ENCODE results near the gene PCYT2.

The PCYT2 gene

GRCh38 chr17:81867991-81868673 is 43.1 kb downstream of the PCYT2 start:
- DNase-seq = no peak

- peak; percentile 54 for DNase-seq
Observed at GRCh38 chr17:81867170-81867990, 43.8 kb downstream of the PCYT2 start.

- no peak for DNase-seq
Observed at GRCh38 chr17:81866440-81867169, 44.6 kb downstream of the PCYT2 start.

GRCh38 chr17:81865733-81866439 is 45.3 kb downstream of the PCYT2 start:
- peak; percentile 17 for DNase-seq

GRCh38 chr17:81865358-81865732 is 45.9 kb downstream of the PCYT2 start:
- no peak for DNase-seq

DNA sequence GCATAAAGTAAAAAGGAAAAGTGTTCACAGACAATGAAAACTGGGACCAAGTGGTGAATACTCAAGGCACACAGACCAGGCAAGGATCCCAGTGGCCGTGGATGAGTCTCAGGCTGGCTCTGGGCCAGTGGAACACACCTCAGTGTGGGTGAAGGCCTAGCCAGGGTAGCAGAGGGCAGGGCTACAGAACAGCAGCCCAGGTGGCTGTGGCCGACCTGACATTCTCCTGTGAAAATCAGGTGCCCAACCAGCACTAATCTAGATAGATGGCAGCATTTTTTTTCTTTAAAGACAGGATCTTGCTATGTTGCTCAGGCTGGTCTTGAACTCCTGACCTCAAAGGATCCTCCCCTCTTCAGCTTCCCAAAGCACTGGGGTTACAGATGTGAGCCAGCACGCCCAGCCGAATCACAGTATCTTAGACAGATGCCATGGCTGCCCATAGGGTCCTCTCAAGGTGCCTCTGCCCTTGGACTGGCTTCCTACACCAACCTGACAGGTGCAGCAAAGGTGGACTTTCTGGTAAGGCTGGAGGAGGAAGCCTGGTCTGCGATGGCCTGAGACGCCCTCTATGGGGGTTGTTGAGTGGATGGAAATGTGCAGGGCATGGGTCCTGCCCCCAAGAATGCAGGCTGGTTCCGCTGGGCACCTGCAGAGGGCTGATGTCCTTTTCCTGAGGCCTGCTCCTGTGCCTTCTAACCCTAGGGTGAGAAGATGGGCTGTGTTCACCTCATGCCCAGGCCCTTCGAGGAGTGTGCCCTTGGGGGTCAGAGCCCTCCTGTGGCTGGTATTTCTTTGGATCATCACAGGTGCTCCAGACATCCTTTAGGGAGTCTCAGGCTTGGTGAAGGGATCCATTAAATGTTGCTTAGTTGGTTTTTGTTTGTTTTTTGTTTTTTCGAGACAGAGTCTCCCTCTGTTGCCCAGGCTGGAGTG is 47.1 kb downstream of the PCYT2 start:
- no peak for DNase-seq

DNA sequence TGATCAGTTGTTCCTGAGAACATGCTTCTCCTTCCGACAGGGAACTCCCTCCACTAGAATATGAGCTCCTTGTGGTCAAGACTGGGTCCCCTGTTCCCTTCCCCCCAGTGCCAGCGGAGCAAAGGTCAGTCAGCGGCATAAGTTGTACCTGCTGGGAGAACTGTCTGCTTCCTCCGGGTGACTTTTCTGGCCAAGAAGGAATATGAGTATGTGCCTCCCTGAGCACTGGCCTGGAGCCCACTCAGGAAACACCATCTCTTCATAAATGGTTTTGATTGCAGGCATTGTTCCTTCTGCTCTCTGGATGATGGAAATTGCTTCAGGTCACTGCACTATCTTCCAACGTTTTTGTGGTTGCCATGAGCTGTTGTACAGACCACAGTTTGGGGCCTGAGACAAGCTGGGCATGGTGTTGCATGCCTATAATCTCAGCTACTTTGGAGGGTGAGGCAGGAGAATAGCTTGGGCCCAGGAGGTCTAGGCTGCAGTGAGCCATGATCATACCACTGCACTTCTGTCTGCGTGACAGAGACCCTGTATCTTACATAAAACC is 48.0 kb downstream of the PCYT2 start:
- DNase-seq = no peak

DNA sequence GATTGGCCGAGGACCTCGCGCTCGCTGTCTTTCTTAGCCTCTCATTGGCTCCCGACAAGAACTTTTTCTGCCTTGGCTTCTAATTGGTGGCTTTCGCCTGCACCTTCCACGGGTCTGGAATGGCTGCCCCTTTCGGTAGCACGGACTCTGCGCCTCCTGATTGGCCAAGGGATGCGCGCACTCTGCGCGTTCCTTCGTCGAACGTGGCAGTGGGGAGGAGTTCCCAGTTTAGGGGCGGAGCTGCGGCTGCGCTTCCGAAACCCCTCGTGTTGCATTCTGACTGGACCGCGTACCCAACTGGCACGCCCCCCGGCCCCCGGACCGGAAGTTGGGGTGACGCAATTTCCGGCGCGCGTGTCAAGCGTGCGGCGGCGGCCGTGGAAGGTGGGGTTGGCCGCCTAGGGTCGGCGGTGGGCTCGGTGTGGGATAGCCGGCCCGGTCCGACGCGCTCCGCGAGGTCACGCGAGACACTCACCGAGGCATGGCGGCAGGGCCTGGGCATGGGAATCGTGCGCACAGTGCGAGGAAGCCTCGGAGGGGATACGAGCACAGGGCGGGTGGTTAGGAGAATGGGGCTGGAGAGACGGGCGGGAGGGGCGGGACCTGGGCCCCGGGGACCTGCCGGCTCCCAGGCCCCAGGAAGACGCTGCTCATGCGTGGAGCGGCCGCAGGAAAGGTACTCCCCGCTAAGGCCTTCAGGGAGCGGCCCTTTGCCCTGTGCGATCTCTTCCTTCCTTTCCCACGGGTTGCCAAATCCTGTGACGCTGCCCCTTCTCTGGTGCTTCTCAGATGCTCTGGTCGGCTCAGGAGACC is 50.2 kb downstream of the PCYT2 start:
- DNase-seq = peak; percentile 100

DNA sequence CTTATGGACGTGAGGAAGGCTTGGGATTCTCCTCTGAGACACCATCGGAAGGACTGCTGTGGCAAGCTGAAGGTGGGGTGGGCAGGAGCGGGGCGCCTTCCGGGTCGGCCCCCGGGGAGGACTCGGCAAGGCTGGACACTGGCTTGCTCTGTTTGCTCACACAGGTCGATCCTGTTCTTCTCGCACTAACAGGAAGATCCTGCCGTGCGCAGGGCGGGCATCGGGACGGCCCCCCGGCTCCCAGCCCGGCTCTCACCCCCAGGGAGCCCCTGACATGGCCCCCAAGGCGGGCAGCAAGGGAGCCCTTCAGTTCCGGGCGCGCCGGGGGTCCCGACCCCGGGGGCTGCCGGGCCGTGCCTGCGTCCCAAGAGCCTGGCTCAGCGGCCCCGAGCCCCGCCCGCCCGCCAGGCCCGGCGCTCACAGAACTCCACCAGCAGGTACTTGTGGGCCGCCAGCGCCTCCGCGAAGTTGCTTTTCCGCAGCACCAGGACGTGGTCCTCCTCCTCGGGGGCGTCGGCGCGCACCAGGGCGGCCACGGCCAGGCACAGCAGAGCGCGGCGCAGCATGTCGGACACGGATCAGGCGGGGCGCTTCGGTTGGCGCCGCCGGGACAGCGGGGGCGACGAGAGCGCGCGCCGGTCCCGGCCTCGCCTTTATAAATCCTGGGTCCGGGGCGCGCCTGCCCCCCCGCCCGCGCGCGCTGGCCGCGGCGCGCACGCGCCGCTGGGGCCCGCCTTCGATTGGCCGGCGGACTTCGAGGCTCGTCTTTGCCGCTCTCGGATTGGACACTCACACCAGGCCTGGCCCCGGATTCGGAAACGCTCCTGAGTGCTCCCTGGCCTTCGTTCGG is 51.1 kb downstream of the PCYT2 start, which contains the start of gene P4HB:
P4HB (minus strand) TSS at position 630 of the 850 bp plus-strand sequence; CDS start at position 566, 64 bp downstream.
- no peak for DNase-seq

- no peak for DNase-seq
Observed at GRCh38 chr17:81858967-81859905, 52.0 kb downstream of the PCYT2 start.

- no peak for DNase-seq
Observed at GRCh38 chr17:81858170-81858966, 52.8 kb downstream of the PCYT2 start.

GRCh38 chr17:81854974-81855774 is 56.0 kb downstream of the PCYT2 start:
- no peak for DNase-seq

DNA sequence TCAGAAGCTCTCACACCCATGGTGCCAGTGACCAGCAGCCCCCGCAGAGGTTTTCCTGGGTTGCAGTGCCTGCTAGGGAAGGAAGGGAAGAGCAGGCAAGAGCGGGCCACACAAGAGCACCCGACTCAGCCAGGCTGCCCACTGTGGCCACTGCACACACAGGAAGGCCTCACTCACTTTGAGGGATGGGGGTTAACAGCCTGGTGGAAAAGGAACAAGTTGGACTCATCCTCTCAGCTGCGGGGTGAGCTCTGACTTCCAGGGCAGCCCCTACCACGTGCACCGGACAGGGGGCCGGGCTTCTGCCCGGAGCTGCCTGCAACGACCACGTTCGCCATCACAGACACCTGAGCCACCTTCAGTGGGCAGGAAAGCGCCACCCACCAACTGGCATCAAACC is 59.0 kb downstream of the PCYT2 start:
- DNase-seq = no peak

DNA sequence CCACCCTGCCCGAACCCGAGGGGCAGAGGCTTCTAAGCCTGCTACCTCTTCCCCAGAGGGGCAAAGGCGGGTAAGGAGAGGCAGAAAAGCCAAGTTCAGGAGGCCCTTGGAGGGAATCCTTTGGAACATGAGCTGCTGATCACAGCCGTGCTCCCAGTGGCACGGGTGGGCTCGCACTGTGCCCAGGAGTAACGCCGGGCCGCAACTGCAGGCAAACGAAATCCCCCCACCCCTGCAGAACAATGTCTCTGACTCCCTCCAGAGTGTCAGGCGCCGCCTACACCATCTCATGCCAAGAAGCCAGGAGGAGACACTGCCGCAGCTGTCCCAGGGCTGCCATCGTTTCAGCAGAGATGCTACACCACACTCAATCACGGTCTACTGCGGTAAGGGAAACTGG is 59.8 kb downstream of the PCYT2 start:
- no peak for DNase-seq
